NCI-H510A (cell line): ENCODE data around the gene NMU.
"Not testable (repeated sequence)": the region's sequence is repeated elsewhere in the genome, so short reads cannot be mapped to it uniquely, and the experiment has no call there.

ENCODE experiments used
- DNase-seq: peaks from one replicate; lab custom pipeline; 2025; lab: John Stamatoyannopoulos, UW

NMU gene

GRCh38 chr4:55560096-55560495, 76.0 kb downstream of the NMU start:
- DNase-seq, result no peak

GRCh38 chr4:55554453-55555030, 81.6 kb downstream of the NMU start:
- DNase-seq, result no peak

DNA sequence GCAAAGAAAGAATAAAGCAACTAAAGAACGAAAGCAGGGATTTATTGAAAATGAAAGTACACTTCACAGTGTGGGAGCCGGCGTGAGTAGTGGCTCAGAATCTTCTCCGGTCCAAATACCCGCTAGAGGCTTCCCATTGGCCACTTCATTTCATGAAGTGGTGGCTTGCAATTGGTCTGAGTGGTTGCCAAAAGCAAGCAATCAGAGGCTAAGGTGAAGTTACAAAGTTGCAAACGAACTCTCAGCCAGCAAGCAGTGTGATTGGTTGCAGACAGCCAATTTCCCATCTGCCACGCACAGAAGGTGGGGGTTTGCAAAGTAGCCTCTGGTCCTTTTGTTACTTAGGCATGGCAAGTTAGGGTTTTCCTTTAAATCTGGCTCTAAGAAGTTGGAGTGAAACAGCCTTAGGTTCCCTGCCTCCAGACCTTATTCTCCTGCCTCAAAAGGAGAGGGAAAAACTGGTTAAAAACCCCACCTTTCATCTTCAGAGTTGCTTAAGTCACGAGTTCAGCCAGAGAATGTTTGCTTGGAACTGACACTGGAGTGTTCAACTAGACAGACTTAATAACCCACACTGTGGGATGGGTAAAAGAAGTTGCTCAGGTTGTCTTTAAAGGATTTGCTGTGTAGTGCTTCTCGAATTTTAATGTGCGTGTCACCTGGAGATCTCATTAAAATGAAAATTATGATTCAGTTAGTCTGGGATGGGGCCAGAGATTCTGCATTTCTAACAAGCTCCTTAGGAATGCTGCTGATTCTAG, 82.5 kb downstream of the NMU start:
- DNase-seq, result no peak

GRCh38 chr4:55551964-55552363, 84.1 kb downstream of the NMU start:
- not testable (repeated sequence) for DNase-seq

DNA sequence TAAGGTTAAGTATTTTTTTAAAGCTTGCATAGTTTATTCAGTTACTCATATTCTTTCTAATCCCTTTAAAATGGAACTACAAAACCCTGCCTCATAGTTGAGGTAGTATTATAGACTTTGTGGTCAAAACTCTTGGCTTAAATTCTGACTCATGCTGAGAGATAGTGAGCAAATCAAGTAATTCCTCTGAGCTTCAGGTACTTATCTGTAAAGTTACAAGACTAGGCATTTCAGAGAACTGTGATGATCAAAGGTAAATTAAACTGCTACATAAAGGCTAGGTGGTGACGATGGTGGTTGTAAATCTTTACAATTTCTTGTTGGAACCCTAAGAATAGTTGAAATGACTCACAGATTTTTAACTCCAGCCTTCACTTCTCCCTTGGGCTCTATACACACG, 86.2 kb downstream of the NMU start:
- DNase-seq, result no peak

GRCh38 chr4:55547918-55548317, 88.2 kb downstream of the NMU start:
- DNase-seq, result no peak

GRCh38 chr4:55547466-55547770, 88.7 kb downstream of the NMU start:
- DNase-seq, result peak; percentile 50

GRCh38 chr4:55546756-55547465, 89.2 kb downstream of the NMU start, which contains the start of gene CLOCK:
Gene CLOCK (minus strand): TSS chr4:55546909. CDS start chr4:55482785, 64,124 bp downstream.
- peak; percentile 87 for DNase-seq

- DNase-seq, result peak; percentile 71
These were observed 89.7 kb downstream of the NMU start for GRCh38 chr4:55546506-55546755.

DNA sequence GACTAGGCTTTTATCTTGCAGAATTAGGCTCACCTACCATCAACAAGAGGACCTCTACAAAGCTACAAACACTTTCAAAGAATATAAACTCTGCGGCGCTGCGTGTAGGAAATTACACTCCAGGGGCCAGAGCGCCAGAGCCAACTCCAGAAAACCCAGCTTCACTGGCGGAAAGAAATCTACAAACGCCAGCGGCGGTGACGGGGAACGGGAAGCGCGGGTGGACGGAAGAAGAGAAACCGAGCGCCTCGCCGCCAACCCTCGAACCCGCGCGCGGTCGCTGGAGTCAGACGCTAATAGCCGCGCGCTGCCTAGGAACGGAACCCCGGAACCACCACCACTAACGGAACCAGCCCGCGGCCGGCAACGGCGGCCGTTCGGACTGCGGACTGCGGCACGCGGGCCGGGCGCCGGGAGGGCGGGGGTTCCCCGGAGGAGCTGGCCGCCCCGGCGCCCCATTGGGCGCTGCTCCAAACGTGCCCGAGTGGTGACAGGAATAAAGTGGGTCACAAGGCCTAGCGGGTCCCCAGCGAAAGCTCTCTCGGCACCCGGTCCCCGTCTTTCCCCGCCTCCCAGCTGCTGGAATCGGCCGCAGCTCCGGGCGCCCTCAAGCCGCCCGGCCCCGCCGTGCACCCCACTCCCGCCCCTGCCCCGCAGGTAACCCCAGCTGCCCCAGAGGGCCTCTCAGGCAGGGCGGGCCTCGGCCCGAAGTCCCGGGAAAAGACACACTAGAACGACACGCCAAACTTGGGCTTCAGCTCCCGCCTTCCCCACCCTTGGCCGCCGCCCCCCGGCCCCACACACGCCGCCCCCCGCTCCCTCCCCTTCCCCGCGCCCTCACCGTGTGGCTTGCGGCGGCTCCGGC, 90.2 kb downstream of the NMU start:
- peak; percentile 57 for DNase-seq
